Urothelium cell line (cell line): Measurements from ENCODE around the gene CKAP4.
A peak's percentile ranks its signal among the peaks of the same experiment; 100 is the strongest.

Experiments used
- DNase-seq: peaks from one replicate; pipeline ENCODE4 v3.0.0; 2011; ENCODE audit warnings: low spot score, mixed read lengths
- FAIRE-seq: peaks from 2 replicates; lab custom pipeline; 2011; peaks lifted over from hg19 to GRCh38; lab: Jason Lieb, UNC

Gene CKAP4

GRCh38 chr12:106245767-106246166, 2.1 kb downstream of the CKAP4 start:
- peak; percentile 57 for DNase-seq
- FAIRE-seq = no peak

GRCh38 chr12:106243620-106244019, 4.2 kb downstream of the CKAP4 start:
- DNase-seq = no peak
- no peak for FAIRE-seq

GRCh38 chr12:106240821-106241220, 7.0 kb downstream of the CKAP4 start:
- no peak for FAIRE-seq

GRCh38 chr12:106239951-106240335, 7.9 kb downstream of the CKAP4 start:
- FAIRE-seq = no peak

More at GRCh38 chr12:106240821-106241220, 7.0 kb downstream of the CKAP4 start:
- no peak for DNase-seq

GRCh38 chr12:106239241-106239950, 8.4 kb downstream of the CKAP4 start:
- FAIRE-seq = no peak
- DNase-seq = no peak

More at GRCh38 chr12:106239951-106240335, 7.9 kb downstream of the CKAP4 start:
- DNase-seq = no peak

GRCh38 chr12:106238146-106238545, 9.7 kb downstream of the CKAP4 start:
- DNase-seq (no peak), FAIRE-seq (no peak)

DNA sequence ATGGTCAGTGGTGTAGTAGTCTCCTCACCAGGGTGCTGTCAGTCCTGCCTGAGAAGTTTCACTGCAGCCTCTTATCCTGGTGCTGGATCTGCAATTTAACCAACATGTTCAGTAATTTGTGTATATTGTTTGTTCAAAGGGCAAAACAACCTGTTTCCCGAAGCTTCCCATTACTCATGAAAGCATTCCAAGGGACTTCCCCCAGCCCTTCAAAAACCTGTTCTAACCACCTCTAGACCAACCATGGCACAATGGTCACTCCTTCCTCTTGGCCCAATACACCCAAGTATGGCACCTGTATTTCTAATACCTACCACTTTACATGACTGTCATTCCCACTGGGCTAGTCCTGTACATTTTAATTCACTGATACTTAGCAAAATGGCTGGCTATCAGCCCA, 12.1 kb downstream of the CKAP4 start:
- FAIRE-seq (no peak), DNase-seq (no peak)

DNA sequence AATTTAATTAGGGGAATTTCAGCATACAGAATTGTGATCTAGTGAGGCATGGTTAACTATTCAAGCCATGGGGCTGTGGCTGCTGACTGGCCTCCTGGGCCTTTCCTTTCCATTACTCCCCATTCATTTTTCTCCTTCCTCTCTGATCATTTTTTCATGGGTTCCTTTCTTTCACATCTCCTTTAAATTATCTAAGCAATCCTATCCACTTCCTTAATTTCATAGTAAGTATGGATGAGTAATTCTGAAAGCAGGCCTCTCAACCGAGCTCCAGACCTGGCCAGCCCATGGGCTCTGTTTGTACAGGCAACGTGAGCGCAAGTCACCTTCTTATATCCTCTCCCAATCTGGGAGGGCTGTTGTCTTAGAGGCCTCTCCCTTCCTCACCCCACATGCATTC, 13.4 kb downstream of the CKAP4 start:
- no peak for DNase-seq
- no peak for FAIRE-seq

DNA sequence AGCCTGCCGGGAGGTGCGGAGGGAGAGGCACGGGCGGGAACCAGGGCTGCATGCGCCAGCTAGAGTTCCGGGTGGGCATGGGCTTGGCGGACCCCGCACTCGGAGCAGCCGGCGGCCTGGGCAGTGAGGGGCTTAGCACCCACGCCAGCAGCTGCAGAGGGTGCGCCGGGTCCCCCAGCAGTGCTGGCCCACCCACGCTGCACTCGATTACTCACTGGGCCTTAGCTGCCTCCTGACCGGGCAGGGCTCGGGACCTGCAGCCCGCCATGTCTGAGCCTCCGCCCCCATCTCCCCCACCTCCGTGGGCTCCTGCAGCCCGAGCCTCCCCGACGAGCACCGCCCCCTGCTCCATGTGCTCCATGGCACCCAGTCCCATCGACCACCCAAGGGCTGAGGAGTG, 14.8 kb downstream of the CKAP4 start:
- FAIRE-seq = no peak

DNA sequence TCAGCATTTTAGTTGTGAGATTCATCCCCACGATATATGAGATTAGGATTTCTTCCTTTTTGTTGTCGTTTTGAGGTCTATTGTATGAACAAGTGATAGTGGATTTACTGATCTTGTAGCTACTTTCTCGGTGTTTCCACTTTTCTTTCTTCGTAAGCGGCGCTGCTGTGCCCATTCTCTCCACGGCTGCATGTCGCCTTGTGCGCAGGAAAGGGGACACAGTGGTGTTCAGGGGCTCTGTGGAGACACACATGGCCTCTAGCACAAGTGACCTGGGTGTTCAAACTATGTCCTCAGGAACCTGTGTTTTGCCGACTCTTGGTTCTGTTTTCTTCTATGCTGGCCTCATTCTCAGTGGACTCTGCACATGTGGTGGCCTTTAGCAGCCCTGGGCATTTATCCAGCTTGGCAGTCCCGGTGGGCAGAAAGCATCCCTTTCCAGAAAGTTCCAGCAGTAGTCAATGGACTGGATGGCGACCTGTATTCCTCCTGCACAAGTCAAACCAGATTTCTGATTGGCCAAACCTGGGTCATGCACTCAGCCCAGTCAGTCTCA, 18.7 kb downstream of the CKAP4 start:
- no peak for DNase-seq
- no peak for FAIRE-seq

More for the DNA sequence above, 14.8 kb downstream of the CKAP4 start:
- no peak for DNase-seq

- no peak for DNase-seq
- FAIRE-seq = no peak
These were observed 19.5 kb downstream of the CKAP4 start for GRCh38 chr12:106228320-106228710.

DNA sequence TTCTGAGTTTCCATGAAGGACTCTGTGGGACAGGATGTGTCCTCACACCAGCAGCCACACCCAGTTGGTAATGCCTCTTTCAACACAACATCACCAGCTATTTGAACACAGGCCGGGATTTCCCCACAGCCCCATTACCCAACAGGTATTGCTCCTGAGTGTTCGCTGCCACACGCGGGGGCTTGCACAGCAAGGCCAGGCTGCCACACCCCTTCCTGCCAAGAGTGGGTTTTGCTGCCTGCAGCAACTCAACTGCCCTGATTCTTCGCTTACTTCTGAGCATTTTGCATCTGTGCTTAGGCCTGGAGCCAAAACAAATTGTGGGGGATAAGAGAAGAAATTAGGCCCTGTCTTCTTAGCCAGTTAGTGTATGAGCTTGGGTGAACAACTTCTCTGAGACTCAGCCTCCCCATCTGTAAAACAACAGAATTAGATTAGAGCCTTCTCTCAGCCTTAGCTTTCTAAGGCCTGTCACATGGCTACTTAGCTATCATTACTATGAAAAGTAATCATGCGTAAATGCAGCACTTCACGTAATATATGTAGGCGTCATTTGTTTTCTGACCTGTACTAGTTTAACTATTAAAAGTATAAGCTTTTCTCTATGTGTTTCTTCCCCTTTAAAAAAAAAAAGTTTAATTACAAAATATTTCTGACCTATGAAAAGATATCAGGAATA, 20.0 kb downstream of the CKAP4 start:
- FAIRE-seq (no peak), DNase-seq (no peak)

DNA sequence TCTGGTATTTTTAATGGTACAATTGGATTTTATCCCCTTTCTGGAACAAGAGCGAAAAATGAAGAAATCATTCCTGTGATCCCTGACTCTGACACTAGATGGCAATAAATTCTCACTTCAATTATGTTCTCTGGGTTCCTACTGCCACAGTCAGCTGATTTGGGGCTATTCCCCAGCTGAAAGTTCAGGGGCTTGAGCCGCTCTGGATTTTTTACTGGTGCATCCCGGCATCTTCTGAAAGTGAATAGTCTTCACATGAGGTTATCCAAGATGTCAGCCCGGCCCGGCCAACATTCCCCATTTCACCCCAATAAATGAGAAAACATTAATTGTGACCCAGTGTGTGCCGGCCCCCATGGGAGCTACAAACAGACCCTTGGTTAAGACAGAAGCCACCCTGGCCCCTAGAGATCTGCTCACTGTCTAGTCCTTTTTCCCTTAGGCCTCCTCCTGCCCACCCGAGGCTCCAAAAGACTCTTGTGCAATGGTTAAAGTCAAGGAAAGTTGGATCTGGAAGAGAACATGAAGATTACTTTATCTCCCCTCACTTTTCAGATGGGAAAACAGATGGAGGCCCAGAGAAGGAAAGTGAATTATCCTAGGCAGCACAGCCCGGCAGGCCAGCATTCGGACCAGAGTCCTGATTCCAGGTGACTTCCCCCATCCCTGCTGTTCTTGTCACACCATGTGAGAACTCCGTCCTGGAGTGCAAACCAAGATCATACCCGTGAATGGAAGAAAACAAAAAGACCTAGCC, 20.8 kb downstream of the CKAP4 start:
- FAIRE-seq (no peak), DNase-seq (peak; percentile 56)

DNA sequence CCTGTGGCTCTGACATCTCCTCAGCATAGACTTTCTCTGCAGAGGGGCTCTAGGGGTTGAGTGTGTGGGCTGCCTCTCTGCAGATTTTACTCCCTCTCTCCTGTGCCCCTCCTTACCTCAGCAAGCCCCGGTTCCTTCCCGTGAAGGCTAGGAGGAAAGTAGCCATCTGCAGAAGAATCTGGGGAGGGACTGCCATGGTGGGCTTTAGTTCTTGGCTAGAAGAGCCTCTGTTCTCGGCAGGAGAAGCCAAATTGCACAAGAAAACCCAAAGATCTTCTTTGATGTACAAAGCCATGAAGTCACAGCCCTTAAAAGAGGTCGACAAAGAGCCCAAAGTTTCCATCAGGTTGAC, 23.5 kb downstream of the CKAP4 start:
- FAIRE-seq = no peak
- no peak for DNase-seq

DNA sequence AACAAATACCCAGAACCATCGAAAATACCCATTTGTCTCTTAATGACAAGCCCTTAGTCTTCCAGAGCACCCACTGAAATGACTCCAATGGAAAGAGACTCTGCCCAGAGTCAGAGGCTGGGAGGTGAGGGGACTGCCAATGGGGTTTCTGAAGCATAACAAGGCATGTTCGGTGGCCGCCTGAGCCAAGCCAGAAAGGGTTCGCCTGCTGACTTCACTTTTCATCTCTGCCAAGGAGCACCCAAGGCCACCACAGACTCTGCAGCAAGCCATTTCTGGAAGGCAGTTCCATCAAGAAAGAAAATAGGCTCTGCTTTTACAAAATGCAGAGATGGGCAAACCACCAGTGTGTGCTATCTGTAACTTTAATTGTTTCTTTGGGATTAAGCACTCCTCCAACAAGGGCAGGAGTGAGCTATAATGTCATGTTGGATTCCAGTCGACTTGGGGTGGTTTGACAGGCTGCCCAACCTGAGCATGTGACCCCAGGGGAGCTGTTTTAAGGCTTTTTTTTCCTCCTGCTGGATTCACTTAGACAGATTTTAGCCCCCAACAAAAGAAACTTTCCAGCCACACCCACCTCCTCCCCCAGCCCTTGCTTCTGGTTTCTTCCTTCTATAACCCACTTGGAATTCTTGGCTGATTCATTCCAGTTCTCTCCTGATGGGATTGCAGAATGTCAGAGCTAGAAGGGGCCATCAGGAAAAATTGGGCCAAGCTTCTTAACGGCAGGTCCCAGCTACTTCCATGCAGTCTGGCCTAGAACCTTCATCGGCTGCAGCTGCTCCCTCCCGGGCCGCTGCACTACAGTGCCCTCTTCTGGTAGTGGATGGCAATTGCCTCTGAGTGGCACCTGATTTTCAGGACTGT, 24.1 kb downstream of the CKAP4 start:
- FAIRE-seq (no peak), DNase-seq (peak; percentile 82)

GRCh38 chr12:106220536-106220935, 27.3 kb downstream of the CKAP4 start:
- DNase-seq (no peak), FAIRE-seq (no peak)

- no peak for DNase-seq
- no peak for FAIRE-seq
These were observed 28.8 kb downstream of the CKAP4 start for GRCh38 chr12:106219043-106219442.

- FAIRE-seq (no peak), DNase-seq (no peak)
These were observed 30.1 kb downstream of the CKAP4 start for GRCh38 chr12:106217706-106218105.

- DNase-seq (no peak), FAIRE-seq (no peak)
These were observed 33.2 kb downstream of the CKAP4 start for GRCh38 chr12:106214571-106214970.

GRCh38 chr12:106213662-106214061, 34.2 kb downstream of the CKAP4 start:
- DNase-seq = no peak
- FAIRE-seq = no peak

GRCh38 chr12:106211973-106212372, 35.8 kb downstream of the CKAP4 start:
- DNase-seq (no peak), FAIRE-seq (no peak)
